HCT116 (cell line): ENCODE data around the gene PRPSAP1.

ENCODE experiments used
- CTCF ChIP-seq, 3 experiments: fragments of 200-600 bp in 1 of 3; sonication (generic) in 1 of 3; IDR thresholded peaks in 2 of 3; conservative IDR thresholded peaks in 1 of 3; 2 replicates each; pipeline ENCODE4 v1.5.1; 2012 to 2017; ENCODE audit warnings: low read depth in 2 of 3, low read length in 2 of 3, antibody characterized with exemption in 1 of 3, borderline replicate concordance in 1 of 3, control low read depth in 1 of 3, mild to moderate bottlenecking in 1 of 3, mixed read lengths in 1 of 3, mixed run types in 1 of 3, moderate library complexity in 1 of 3; ENCODE audit not compliant: insufficient read depth in 1 of 3
- EZH2 ChIP-seq: fragments of 200-600 bp; sonication (generic); IDR thresholded peaks from 2 replicates; pipeline ENCODE4 v1.6.1; 2017; ENCODE audit warnings: antibody characterized with exemption, mixed run types
- EZH2phosphoT487 ChIP-seq: fragments of 200-600 bp; IDR thresholded peaks from 2 replicates; pipeline ENCODE4 v1.6.1; 2018; ENCODE audit warnings: antibody characterized with exemption, borderline replicate concordance
- JUND ChIP-seq: IDR thresholded peaks from 2 replicates; pipeline ENCODE4 v1.6.1; 2012
- POLR2A ChIP-seq: IDR thresholded peaks from 2 replicates; pipeline ENCODE4 v1.7.0; 2011; ENCODE audit warnings: borderline replicate concordance; ENCODE audit not compliant: insufficient read depth, insufficient read length; ENCODE audit errors: extremely low read depth
- POLR2AphosphoS5 ChIP-seq: IDR thresholded peaks from 2 replicates; pipeline ENCODE4 v1.6.1; 2011; ENCODE audit warnings: mild to moderate bottlenecking, low read depth, low read length, moderate library complexity
- YY1 ChIP-seq: IDR thresholded peaks from 2 replicates; pipeline ENCODE4 v1.6.1; 2011; ENCODE audit warnings: low read length, low read depth, moderate library complexity, mild to moderate bottlenecking; ENCODE audit not compliant: insufficient replicate concordance; ENCODE audit errors: extremely low read depth
- ZFX ChIP-seq: fragments of 450-650 bp; IDR thresholded peaks from 2 replicates; pipeline ENCODE4 v1.6.1; 2017
- ZNF274 ChIP-seq: fragments of 200-500 bp; sonication (Bioruptor generic); IDR thresholded peaks from 2 replicates; pipeline ENCODE4 v1.6.1; 2014; ENCODE audit warnings: mild to moderate bottlenecking, low read depth, low read length, inconsistent platforms
- TF ChIP-seq, protein P1 (sequence below): IDR thresholded peaks from 2 replicates; pipeline ENCODE4 v1.6.1; 2012

- TF ChIP-seq CTCF (IDR thresholded peaks at IDR 0.05 in 2 of 3, conservative IDR thresholded peaks at IDR 0.05 in 1 of 3; ENCODE audit: borderline replicate concordance in 1 of 3, insufficient read depth in 1 of 3, low read depth in 2 of 3, low read length in 2 of 3) (no peak; a peak in 1 of 6 replicates), EZH2 (no peak), ZFX (no peak), ZNF274 (no peak), POLR2A (no peak), POLR2AphosphoS5 (no peak), YY1 (no peak), JUND (no peak), EZH2phosphoT487 (no peak)
- TF ChIP-seq, protein P1, sequence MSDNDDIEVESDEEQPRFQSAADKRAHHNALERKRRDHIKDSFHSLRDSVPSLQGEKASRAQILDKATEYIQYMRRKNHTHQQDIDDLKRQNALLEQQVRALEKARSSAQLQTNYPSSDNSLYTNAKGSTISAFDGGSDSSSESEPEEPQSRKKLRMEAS, result no peak
Observed at GRCh38 chr17:76276069-76276431, 77.7 kb downstream of the PRPSAP1 start.
